Measurements from ENCODE around the gene HIP1R.
"Not testable (repeated sequence)": the region's sequence is repeated elsewhere in the genome, so short reads cannot be mapped to it uniquely, and the experiment has no call there.

Gene HIP1R

DNA sequence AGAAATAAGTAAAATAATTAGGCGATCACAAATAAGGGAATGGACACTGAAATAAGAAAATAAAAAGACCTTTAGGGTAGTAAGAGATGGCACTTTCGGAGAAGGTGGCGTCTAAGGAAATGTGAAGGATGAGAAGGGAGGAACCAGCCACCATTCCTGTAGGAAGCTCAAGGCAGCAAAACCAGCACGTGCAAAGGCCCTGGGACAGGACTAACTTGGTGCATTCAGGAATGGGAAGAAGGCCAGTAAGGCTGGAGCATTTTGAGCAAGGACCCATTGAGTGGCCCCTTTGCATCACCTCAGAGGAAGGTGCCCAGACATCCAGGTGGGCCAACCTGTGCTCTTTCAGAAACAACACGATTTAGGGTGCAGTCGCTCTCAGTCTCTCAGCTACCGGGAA, 61.4 kb downstream of the HIP1R start:
- DNase-seq, result no peak

- no peak for DNase-seq
These were observed 64.6 kb downstream of the HIP1R start for GRCh38 chr12:122899887-122900286.

DNA sequence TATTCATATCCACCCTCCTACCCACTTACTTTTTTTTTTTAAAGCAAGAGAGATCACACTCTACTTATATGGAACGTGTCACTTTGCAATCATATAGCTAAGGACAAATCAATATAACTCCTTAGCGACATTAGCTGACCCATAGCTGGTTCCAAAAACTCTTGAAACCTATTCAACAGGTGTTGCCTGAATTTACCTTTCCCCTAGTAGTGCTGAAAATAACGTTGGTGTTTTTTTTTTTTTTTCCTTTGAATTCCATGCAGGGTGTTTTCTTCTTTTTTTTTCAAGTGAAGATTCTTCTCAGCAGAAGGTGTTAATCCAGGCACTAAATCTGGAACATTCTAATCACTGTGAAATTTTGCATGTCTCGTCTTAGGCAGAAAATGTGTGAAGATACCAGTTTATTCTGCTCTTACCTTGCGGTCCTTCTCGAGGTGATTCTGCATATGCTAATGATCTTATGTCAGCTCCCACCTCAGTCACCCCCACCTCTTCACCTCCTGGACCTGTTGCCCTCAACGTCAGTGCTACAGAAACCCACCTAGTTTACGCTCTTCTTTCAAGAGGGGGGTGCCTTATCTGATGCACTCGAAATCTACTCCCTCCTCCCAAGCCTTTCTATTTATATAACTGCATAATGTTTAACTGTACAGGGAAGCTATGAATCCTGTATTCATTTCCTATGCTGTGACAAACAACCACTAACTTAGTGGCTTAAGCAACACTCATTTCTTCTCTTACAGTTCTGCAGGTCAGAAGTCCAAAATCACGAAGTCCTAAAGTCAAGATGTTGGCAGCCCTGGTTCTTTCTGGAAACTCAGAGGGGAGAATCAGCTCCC, 67.8 kb downstream of the HIP1R start:
- no peak for DNase-seq

GRCh38 chr12:122903693-122904034, 68.4 kb downstream of the HIP1R start:
- no peak for DNase-seq

DNA sequence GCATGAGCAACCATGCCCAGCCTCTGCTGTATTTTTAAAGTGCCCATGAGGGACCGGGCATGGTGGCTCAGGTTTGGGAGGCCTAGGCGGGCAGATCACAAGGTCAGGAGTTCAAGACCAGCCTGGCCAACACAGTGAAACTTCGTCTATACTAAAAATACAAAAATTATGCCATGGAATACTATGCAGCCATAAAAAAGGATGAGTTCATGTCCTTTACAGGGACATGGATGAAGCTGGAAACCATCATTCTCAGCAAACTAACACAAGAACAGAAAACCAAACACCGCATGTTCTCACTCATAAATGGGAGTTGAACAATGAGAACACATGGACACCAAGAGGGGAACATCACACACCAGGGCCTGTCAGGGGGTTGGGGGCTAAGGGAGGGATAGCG, 70.0 kb downstream of the HIP1R start:
- DNase-seq, result not testable (repeated sequence)

- DNase-seq, result no peak
These were observed 73.7 kb downstream of the HIP1R start for GRCh38 chr12:122908915-122909314.

DNA sequence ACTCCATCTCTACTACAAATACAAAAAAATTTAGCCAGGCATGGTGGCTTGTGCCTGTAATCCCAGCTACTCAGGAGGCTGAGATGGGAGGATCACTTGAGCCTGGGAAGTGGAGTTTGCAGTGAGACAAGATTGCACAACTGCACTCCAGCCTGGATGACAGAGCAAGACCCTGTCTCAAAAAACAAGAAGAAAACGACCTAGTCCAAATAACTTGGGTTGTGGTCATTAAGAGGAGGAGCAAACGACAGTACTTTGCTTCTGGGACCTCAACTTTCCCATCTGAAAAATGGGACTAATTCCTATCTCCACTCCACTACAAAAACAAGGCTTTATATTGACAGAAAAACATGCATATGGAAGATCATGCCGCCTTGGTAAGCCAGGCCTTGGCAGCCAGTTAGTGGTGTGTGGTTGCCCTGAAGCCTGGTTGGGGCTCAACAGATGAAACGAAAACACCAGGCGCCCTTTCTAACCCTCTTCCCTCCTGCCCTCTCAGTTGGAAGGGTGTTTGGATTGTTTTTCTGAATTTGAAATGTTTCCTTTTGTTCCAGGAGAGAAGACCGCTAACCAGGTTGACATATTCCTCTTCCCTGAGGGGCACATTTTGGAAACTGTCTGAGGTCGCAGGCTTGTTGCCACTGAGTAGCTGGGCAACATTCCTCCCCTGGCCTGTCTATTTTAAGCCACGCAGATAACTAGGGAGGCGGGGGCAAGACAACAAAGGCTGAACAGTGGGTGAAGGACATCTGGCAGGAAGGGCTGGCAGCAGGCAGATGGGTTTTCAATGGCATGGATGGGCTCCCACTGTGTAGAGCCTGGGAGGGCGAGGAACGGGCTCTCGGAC, 74.4 kb downstream of the HIP1R start:
- peak; percentile 73 for DNase-seq

All from NCI-H774 (cell line).